ENCODE data around the gene SNAP23.

DNA sequence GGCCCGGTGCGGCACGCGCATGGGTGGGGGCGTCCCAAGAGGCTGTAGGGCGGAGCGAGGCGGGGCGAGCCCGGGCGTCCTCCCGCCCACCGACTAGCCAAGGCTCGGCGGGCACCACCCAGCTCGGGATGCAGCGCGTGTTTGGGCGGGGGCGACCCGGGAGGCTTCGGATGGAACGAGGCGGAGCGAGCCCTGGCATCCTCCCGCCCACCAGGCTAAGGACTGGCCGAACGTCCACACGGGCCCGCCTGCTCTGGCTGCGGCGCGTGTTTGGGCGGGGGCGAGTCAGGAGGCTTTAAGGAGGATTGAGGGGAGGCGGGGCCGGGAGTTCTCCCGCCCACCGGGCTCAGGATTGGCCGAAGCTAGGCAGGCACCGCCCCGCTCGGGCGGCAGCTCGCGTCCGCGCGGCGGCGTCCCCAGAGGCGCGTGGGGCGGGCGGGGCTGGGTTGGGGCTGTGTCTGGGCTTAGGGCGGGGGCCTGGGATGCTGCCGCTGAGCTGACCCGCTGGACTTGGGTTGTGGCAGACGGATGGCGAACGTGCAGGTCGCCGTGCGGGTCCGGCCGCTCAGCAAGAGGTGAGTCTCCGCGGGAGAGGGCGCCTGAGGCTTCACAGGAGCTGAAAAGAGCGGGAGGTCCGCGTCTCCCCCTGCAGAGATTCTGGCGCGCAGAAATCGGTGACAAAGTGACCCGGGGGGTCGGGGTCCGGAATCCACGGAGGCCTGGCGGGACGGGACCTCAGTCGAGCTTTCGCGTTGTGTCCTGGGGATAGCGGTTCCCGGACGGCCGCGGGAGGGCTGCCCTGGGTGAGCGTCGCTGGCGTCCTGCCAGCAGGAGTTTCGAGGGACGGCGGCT, 80.0 kb downstream of the SNAP23 start, which contains the start of gene STARD9:
- TF ChIP-seq CTCF (conservative IDR thresholded peaks at IDR 0.05; ENCODE audit: low read length), result no peak
- TF ChIP-seq EZH2phosphoT487 (IDR thresholded peaks at IDR 0.05; ENCODE audit: borderline replicate concordance, low read depth, low read length), result no peak

Data from OCI-LY7 (cell line).